Lower lobe of right lung (tissue), 2 donors: ENCODE data around the gene LRRC4C. TPM values are rescaled to one million over a fixed set of nuclear protein-coding genes. Genes with fewer than 3 reads are reported as not detected.

Experiments
- ATAC-seq, 2 donors: fragments of 200-7000 bp; cut with Tn5 transposase; one replicate each; pipeline ENCODE4 v1.9.1; 2020 to 2022; ENCODE audit warnings: mild to moderate bottlenecking in 2 of 2, moderate library complexity in 2 of 2
- DNase-seq: peaks from one replicate; pipeline ENCODE4 v3.0.0-alpha.2; 2020
- H3K27ac ChIP-seq: fragments of 200-600 bp; one replicate; pipeline ENCODE4 v1.8.0; 2022
- H3K27me3 ChIP-seq: fragments of 200-600 bp; one replicate; pipeline ENCODE4 v1.8.0; 2022; ENCODE audit warnings: low read depth
- H3K36me3 ChIP-seq: fragments of 200-600 bp; one replicate; pipeline ENCODE4 v1.8.0; 2022; ENCODE audit warnings: mild to moderate bottlenecking
- H3K4me1 ChIP-seq: fragments of 200-600 bp; one replicate; pipeline ENCODE4 v1.8.0; 2022
- H3K4me3 ChIP-seq: fragments of 200-600 bp; one replicate; pipeline ENCODE4 v1.8.0; 2022; ENCODE audit warnings: mild to moderate bottlenecking
- H3K9me3 ChIP-seq: fragments of 200-600 bp; one replicate; pipeline ENCODE4 v1.8.0; 2022
- CTCF ChIP-seq: fragments of 200-600 bp; IDR thresholded peaks from one replicate; pipeline ENCODE4 v1.8.0; 2022; ENCODE audit warnings: antibody characterized with exemption, mild to moderate bottlenecking
- intact Hi-C: fragments of 100-400 bp; cut with DNase I; formaldehyde crosslinking; loops from one replicate; pipeline ENCODE4 v1.11.0; 2022
- total RNA-seq: library from RNA; stranded (reverse); fragmentation: NEBNext Ultra II Directional; extraction: Animal tissue kit (Norgen Biotek cat#: 25700); gene quantifications from one replicate; pipeline ENCODE4 v1.2.1, GENCODE V29; 2021
- donor health status: DM: no; HTN: yes; CAD: no; lungs with severe emphysema.

LRRC4C gene
- total RNA-seq, 1 donor from 2014 or later, result 0.86 TPM

- no peak for TF ChIP-seq CTCF
- Histone ChIP-seq H3K4me1 (no peaks in the 10 kb centered on the region), H3K9me3 (no peaks in the 10 kb centered on the region), H3K4me3 (no peak overlapping the region), H3K27me3 (no peaks in the 10 kb centered on the region), H3K27ac (no peak overlapping the region), H3K36me3 (no peaks in the 10 kb centered on the region)
- DNase-seq (no peak), ATAC-seq (no peak)
- intact Hi-C loops, result no loop called here
These were observed 839.8 kb downstream of the LRRC4C start for GRCh38 chr11:40619654-40620053.

- Histone ChIP-seq H3K9me3 (peaks cover 23% of the 10 kb centered on the region), H3K36me3 (no peaks in the 10 kb centered on the region), H3K27me3 (no peaks in the 10 kb centered on the region), H3K27ac (no peak overlapping the region), H3K4me3 (no peak overlapping the region), H3K4me1 (no peaks in the 10 kb centered on the region)
- ATAC-seq (no peak), DNase-seq (no peak)
- TF ChIP-seq CTCF, result no peak
- intact Hi-C loops, result no loop called here
These were observed 852.7 kb downstream of the LRRC4C start for GRCh38 chr11:40606800-40607199.

- Histone ChIP-seq H3K27me3 (no peaks in the 10 kb centered on the region), H3K27ac (no peak overlapping the region), H3K4me3 (no peak overlapping the region), H3K4me1 (no peaks in the 10 kb centered on the region), H3K9me3 (peaks cover 18% of the 10 kb centered on the region), H3K36me3 (no peaks in the 10 kb centered on the region)
- intact Hi-C loops, result no loop called here
- DNase-seq (no peak), ATAC-seq (peak; percentile 36 to 60)
- no peak for TF ChIP-seq CTCF
These were observed 856.4 kb downstream of the LRRC4C start for GRCh38 chr11:40602866-40603552.

- Histone ChIP-seq H3K36me3 (no peaks in the 10 kb centered on the region), H3K9me3 (no peaks in the 10 kb centered on the region), H3K4me1 (no peaks in the 10 kb centered on the region), H3K27ac (no peak overlapping the region), H3K27me3 (no peaks in the 10 kb centered on the region), H3K4me3 (no peak overlapping the region)
- TF ChIP-seq CTCF, result no peak
- ATAC-seq (peak in 1 of 2 donors; percentile 32), DNase-seq (no peak)
- intact Hi-C loops, result no loop called here
These were observed 861.8 kb downstream of the LRRC4C start for GRCh38 chr11:40597546-40598113.

- ATAC-seq (no peak), DNase-seq (no peak)
- H3K27ac ChIP-seq, result no peak overlapping the region
- H3K4me3 ChIP-seq, result no peak overlapping the region
- no peak for TF ChIP-seq CTCF
- no peaks in the 10 kb centered on the region for H3K27me3 ChIP-seq
- H3K9me3 ChIP-seq, result no peaks in the 10 kb centered on the region
- H3K36me3 ChIP-seq, result no peaks in the 10 kb centered on the region
- intact Hi-C loops, result no loop called here
- H3K4me1 ChIP-seq, result no peaks in the 10 kb centered on the region
These were observed 886.1 kb downstream of the LRRC4C start for GRCh38 chr11:40573254-40573891.
